GM12878 (cell line): ENCODE measurements around the gene HPS5. TPM values are rescaled to one million over a fixed set of nuclear protein-coding genes. Genes with fewer than 3 reads are reported as not detected.
A peak's percentile ranks its signal among the peaks of the same experiment; 100 is the strongest.

Experiments used
- ATAC-seq: fragments of 200-7000 bp; cut with Tn5 transposase; 3 replicates; pipeline ENCODE4 v1.9.1; 2020; ENCODE audit warnings: mild to moderate bottlenecking, moderate library complexity
- BruUV-seq: library from RNA; stranded (reverse); fragments of 400-500 nt; replicated peaks from 2 replicates; lab custom pipeline; 2021; lab: Mats Ljungman, UMichigan
- CTCF ChIA-PET: fragments of 300-600 bp; sonication (Branson Sonifier 250); formaldehyde crosslinking; extraction: SDS; loops from one replicate; lab custom pipeline; 2021; ENCODE audit warnings: inconsistent platforms; lab: Yijun Ruan, JAX
- POLR2A ChIA-PET: fragments of 350-600 bp; formaldehyde crosslinking; extraction: SDS; loops from one replicate; lab custom pipeline; 2021; ENCODE audit warnings: inconsistent platforms; lab: Charles Lee
- RAD21 ChIA-PET: fragments of 300-600 bp; sonication (Branson Sonifier 250); formaldehyde crosslinking; loops from one replicate; lab custom pipeline; 2023; ENCODE audit warnings: antibody characterized with exemption; ENCODE audit not compliant: unreplicated experiment; lab: Charles Lee
- SMC1A ChIA-PET: fragments of 300-600 bp; sonication (Branson Sonifier 250); formaldehyde crosslinking; loops from one replicate; lab custom pipeline; 2023; ENCODE audit not compliant: unreplicated experiment, uncharacterized antibody; lab: Charles Lee
- DNase-seq: peaks from one replicate; pipeline ENCODE4 v3.0.0-alpha.2; 2011; ENCODE audit warnings: low read depth, low spot score
- FAIRE-seq: peaks from 3 replicates; lab custom pipeline; 2011; peaks lifted over from hg19 to GRCh38; lab: Jason Lieb, UNC
- H2AFZ ChIP-seq: 2 replicates; pipeline ENCODE4 v1.6.0; 2011; ENCODE audit warnings: low read depth, low read length, control low read depth; ENCODE audit not compliant: control insufficient read depth
- H3K27ac ChIP-seq: 2 replicates; pipeline ENCODE4 v1.5.1; 2011; ENCODE audit warnings: control low read depth; ENCODE audit not compliant: control insufficient read depth, insufficient read depth
- H3K27me3 ChIP-seq, 2 experiments: replicated peaks in 1 of 2; 2 replicates each; pipeline versions ENCODE4 v1.6.0 to v1.6.1; 2011; ENCODE audit warnings: low read length in 1 of 2; ENCODE audit not compliant: control insufficient read depth in 2 of 2, insufficient read depth in 2 of 2
- H3K36me3 ChIP-seq, 2 experiments: 2 replicates each; pipeline ENCODE4 v1.5.1; 2011; ENCODE audit warnings: low read length in 1 of 2; ENCODE audit not compliant: control insufficient read depth in 2 of 2, insufficient read depth in 2 of 2
- H3K4me1 ChIP-seq: 2 replicates; pipeline ENCODE4 v1.6.1; 2011; ENCODE audit warnings: mild to moderate bottlenecking, low read length, moderate library complexity, mixed read lengths; ENCODE audit not compliant: control insufficient read depth, insufficient read depth
- H3K4me2 ChIP-seq: 2 replicates; pipeline ENCODE4 v1.6.0; 2011; ENCODE audit warnings: control low read depth; ENCODE audit not compliant: control insufficient read depth, insufficient read depth
- H3K4me3 ChIP-seq: fragments of 200-600 bp; sonication (generic); 2 replicates; pipeline ENCODE4 v1.5.1; 2016
- H3K79me2 ChIP-seq: 2 replicates; pipeline ENCODE4 v1.6.0; 2011; ENCODE audit warnings: low read length; ENCODE audit not compliant: control insufficient read depth, insufficient read depth
- H3K9ac ChIP-seq: 2 replicates; pipeline ENCODE4 v1.8.0; 2011; ENCODE audit warnings: low read length, control low read depth, mixed read lengths; ENCODE audit not compliant: control insufficient read depth, insufficient read depth
- H3K9me3 ChIP-seq: replicated peaks from 3 replicates; pipeline ENCODE4 v1.5.1; 2011; ENCODE audit warnings: mild to moderate bottlenecking, low read length; ENCODE audit not compliant: control insufficient read depth, insufficient read depth
- H4K20me1 ChIP-seq: 2 replicates; pipeline ENCODE4 v1.6.0; 2011; ENCODE audit not compliant: control insufficient read depth, insufficient read depth
- CREB1 ChIP-seq: IDR thresholded peaks from 2 replicates; pipeline ENCODE4 v1.6.1; 2012; ENCODE audit warnings: low read depth, mild to moderate bottlenecking, inconsistent platforms
- CUX1 ChIP-seq: IDR thresholded peaks from 2 replicates; pipeline ENCODE4 v1.6.1; 2012; ENCODE audit warnings: improper control_type of control experiment, low read depth, low read length; ENCODE audit not compliant: insufficient replicate concordance
- DPF2 ChIP-seq: fragments of 450-650 bp; IDR thresholded peaks from 2 replicates; pipeline ENCODE4 v1.6.1; 2017; ENCODE audit warnings: mild to moderate bottlenecking
- EGR1 ChIP-seq, 2 experiments: IDR thresholded peaks; 1 replicate in 1 of 2; 2 replicates in 1 of 2; pipeline ENCODE4 v1.6.1; 2011 to 2012; ENCODE audit warnings: low read depth in 2 of 2, low read length in 2 of 2, borderline replicate concordance in 1 of 2, mild to moderate bottlenecking in 1 of 2, moderate library complexity in 1 of 2
- JUNB ChIP-seq: IDR thresholded peaks from 2 replicates; pipeline ENCODE4 v1.6.1; 2016; ENCODE audit warnings: antibody characterized with exemption, mild to moderate bottlenecking
- KLF5 ChIP-seq: fragments of 450-650 bp; IDR thresholded peaks from 2 replicates; pipeline ENCODE4 v1.6.1; 2014; ENCODE audit warnings: mild to moderate bottlenecking; ENCODE audit not compliant: partially characterized antibody
- NFYA ChIP-seq: IDR thresholded peaks from 2 replicates; pipeline ENCODE4 v1.6.1; 2011; ENCODE audit warnings: low read depth, mild to moderate bottlenecking, low read length, improper control_type of control experiment, borderline replicate concordance
- RELA ChIP-seq: fragments of 450-650 bp; IDR thresholded peaks from 2 replicates; pipeline ENCODE4 v1.8.0; 2014; ENCODE audit warnings: borderline replicate concordance; ENCODE audit not compliant: partially characterized antibody
- SMAD1 ChIP-seq: fragments of 450-650 bp; IDR thresholded peaks from 2 replicates; pipeline ENCODE4 v1.6.1; 2018; ENCODE audit warnings: mild to moderate bottlenecking, low read depth; ENCODE audit not compliant: partially characterized antibody
- SPI1 ChIP-seq: IDR thresholded peaks from 2 replicates; pipeline ENCODE4 v1.6.1; 2011; ENCODE audit warnings: low read depth, mild to moderate bottlenecking, low read length, moderate library complexity, borderline replicate concordance; ENCODE audit not compliant: insufficient read depth
- TAF1 ChIP-seq: IDR thresholded peaks from 2 replicates; pipeline ENCODE4 v1.6.1; 2011; ENCODE audit warnings: mild to moderate bottlenecking, low read depth, low read length, borderline replicate concordance
- TBL1XR1 ChIP-seq: IDR thresholded peaks from 2 replicates; pipeline ENCODE4 v1.6.1; 2012; ENCODE audit warnings: low read depth, low read length, improper control_type of control experiment
- WGBS: methylation state at CpG from one replicate; pipeline ENCODE4 v1.1.6; 2016; ENCODE audit warnings: low lambda C conversion rate; ENCODE audit not compliant: insufficient replicate concordance, insufficient coverage; ENCODE audit errors: missing lambda C conversion rate; 5-methylcytosine and 5-hydroxymethylcytosine counted together
- in situ Hi-C: fragments of 300-500 bp; cut with MboI; formaldehyde crosslinking; loops from 9 replicates; pipeline ENCODE4 v1.14.3; 2018; ENCODE audit warnings: mixed read lengths
- intact Hi-C: fragments of 100-400 bp; cut with micrococcal nuclease; formaldehyde crosslinking; loops from one replicate; pipeline ENCODE4 v1.14.2; 2022; ENCODE audit not compliant: unreplicated experiment
- polyA plus RNA-seq, 11 experiments: library from polyadenylated mRNA; depleted of rRNA in 4 of 11; unstranded in 6 of 11; stranded (reverse) in 5 of 11; fragments of >200 nt; fragmentation: Nextera tagmentation in 4 of 11; fragmentation: Illumina TruSeq in 1 of 11; extraction: Ambion mirVana in 4 of 11; extraction: Trizol in 1 of 11; gene quantifications; 1 replicate in 1 of 11; 2 replicates in 10 of 11; pipeline versions ENCODE4 v1.2.1 to v1.2.3, GENCODE V29; 2011 to 2016; ENCODE audit warnings: inconsistent platforms in 2 of 11, missing spikeins in 2 of 11, low read depth in 1 of 11
- total RNA-seq, 4 experiments: library from RNA; depleted of rRNA in 3 of 4; stranded (reverse); fragments of >200 nt in 3 of 4; fragmentation: Illumina TruSeq in 1 of 4; extraction: Trizol in 1 of 4; gene quantifications; 2 replicates each; pipeline versions ENCODE4 v1.2.1 to v1.2.3, GENCODE V29; 2013 to 2021

Gene HPS5
- total and polyA plus RNA-seq, 10 of the 15 experiments (the other 5 are each of a cell fraction or from before 2014, with no cell fraction given), result 11.9 to 32.6 (median 23.5) TPM

GRCh38 chr11:18312663-18313420 is 9.1 kb downstream of the HPS5 start:
- WGBS, result 68% methylated on average over 2 of the region's 2 CpGs
- Histone ChIP-seq H3K36me3 (peaks cover 2 to 30% of the 10 kb centered on the region in 2 experiments), H3K9me3 (no peaks in the 10 kb centered on the region), H3K79me2 (peaks cover 43% of the 10 kb centered on the region), H3K4me2 (0 out of 2 replicates have a peak overlapping the region, but pooled peaks have one; percentile 13), H4K20me1 (no peaks in the 10 kb centered on the region), H3K27me3 (no peaks in the 10 kb centered on the region), H3K4me1 (peaks cover 22% of the 10 kb centered on the region), H3K27ac (peak overlapping the region; percentile 40), H3K9ac (no peak overlapping the region), H2AFZ (no peak overlapping the region), H3K4me3 (no peak overlapping the region)
- ChIA-PET RAD21 (interaction anchor here (0.6 to 6.1 kb wide), 8 partner anchors 18 to 453 kb away, joined by 3 to 29 read pairs (median 3); partner anchors contain the start of genes LDHA and TSG101), CTCF (interaction anchor here (0.8 to 2.2 kb wide), 5 partner anchors 9 to 69 kb away, joined by 3 to 8 read pairs (median 3); partner anchors contain the start of genes GTF2H1 and HPS5), SMC1A (interaction anchor here (0.6 to 5.4 kb wide), 8 partner anchors 8 to 275 kb away, joined by 3 to 40 read pairs (median 4); partner anchors contain the start of gene HPS5), POLR2A (interaction anchor here (0.6 to 2.4 kb wide), 7 partner anchors 9 to 30 kb away, joined by 3 to 13 read pairs (median 3); partner anchors contain the start of genes GTF2H1 and HPS5)
- no TSS peak for BruUV-seq
- no peak for DNase-seq
- ATAC-seq, result peak; percentile 35
- TF ChIP-seq KLF5 (no peak), JUNB (0 out of 2 replicates have a peak, but pooled peaks have one; percentile 21), CREB1 (0 out of 2 replicates have a peak, but pooled peaks have one; percentile 10), TAF1 (no peak), DPF2 (no peak), CUX1 (no peak), SPI1 (peak; percentile 59), RELA (no peak), NFYA (no peak), EGR1 (IDR thresholded peaks at IDR 0.05; ENCODE audit: borderline replicate concordance in 1 of 2, low read depth in 2 of 2, low read length in 2 of 2) (peak in 1 of 2 experiments; percentile 72; a peak in 2 of 3 replicates), SMAD1 (no peak), TBL1XR1 (no peak)
- in situ Hi-C loops, result no loop called here
- intact Hi-C loops, result no loop called here
- FAIRE-seq, result peak; percentile 31
